Pancreas (tissue), 10 donors: ENCODE results near the gene ZBTB24. TPM values are rescaled to one million over a fixed set of nuclear protein-coding genes. Genes with fewer than 3 reads are reported as not detected.

ENCODE experiments used
- ATAC-seq, 4 donors: fragments of 200-7000 bp; cut with Tn5 transposase; one replicate each; pipeline versions ENCODE4 v1.8.0 to v1.9.1; 2020; ENCODE audit warnings: mild to moderate bottlenecking in 4 of 4, moderate library complexity in 4 of 4
- DNase-seq, 6 donors: peaks; one replicate each; pipeline ENCODE4 v3.0.0-alpha.2; 2020
- FAIRE-seq: peaks from 2 replicates; lab custom pipeline; 2012; peaks lifted over from hg19 to GRCh38; lab: Jason Lieb, UNC
- H3K27ac ChIP-seq, 4 donors: fragments of 200-600 bp; sonication (generic); 1 replicate in 3 of 4; 2 replicates in 1 of 4; pipeline versions ENCODE4 v1.5.0 to v1.8.0; 2020
- H3K27me3 ChIP-seq, 4 donors: fragments of 200-600 bp; one replicate each; pipeline ENCODE4 v1.8.0; 2021
- H3K36me3 ChIP-seq, 3 donors: fragments of 200-600 bp; sonication (generic) in 1 of 3; one replicate each; pipeline versions ENCODE4 v1.5.0 to v1.8.0; 2020 to 2021
- H3K4me1 ChIP-seq, 3 donors: fragments of 200-600 bp; one replicate each; pipeline ENCODE4 v1.8.0; 2021
- H3K4me3 ChIP-seq, 4 donors: fragments of 200-600 bp; sonication (generic) in 2 of 4; one replicate each; pipeline versions ENCODE4 v1.5.0 to v1.8.0; 2020 to 2021
- H3K9me3 ChIP-seq, 4 donors: fragments of 200-600 bp; one replicate each; pipeline ENCODE4 v1.8.0; 2021
- CTCF ChIP-seq, 4 donors: fragments of 200-600 bp; sonication (generic) in 3 of 4; IDR thresholded peaks; one replicate each; pipeline versions ENCODE4 v1.5.0 to v1.8.0; 2021; ENCODE audit warnings: antibody characterized with exemption in 4 of 4
- WGBS, 2 donors: extraction: QIAGEN DNeasy Blood & Tissue Kit; methylation state at CpG; one replicate each; pipeline ENCODE4 v1.1.7; 2013; 5-methylcytosine and 5-hydroxymethylcytosine counted together
- intact Hi-C, 3 donors: fragments of 100-400 bp; cut with DNase I; formaldehyde crosslinking; loops; one replicate each; pipeline versions ENCODE4 v1.11.1 to v1.14.2; 2022
- polyA plus RNA-seq, 2 donors: library from polyadenylated mRNA; stranded (reverse); fragments of 200-250 nt; gene quantifications; one replicate each; pipeline ENCODE4 v1.2.3, GENCODE V29; 2013
- total RNA-seq, 6 donors: library from RNA; stranded (reverse); fragmentation: NEBNext Ultra II Directional in 4 of 6; extraction: Animal tissue kit (Norgen Biotek cat#: 25700) in 4 of 6; gene quantifications; one replicate each; pipeline versions ENCODE4 v1.2.1 to v1.2.4, GENCODE V29; 2021 to 2023
- donor health status: healthy with polysubstance abuse.
- donor health status: DM: no; HTN: no; CAD: no; lungs with moderate emphysema.
- donor health status: DM: no; HTN: no; CAD: no.
- donor health status: control.
- donor health status: control.
- donor health status: Bipolar disorder and iron deficiency.
- donor health status: DM: yes; HTN: yes; CAD: no.
- donor health status: DM: no; HTN: no; CAD: no.
- donor health status: DM: no; HTN: no; CAD: no.
- donor health status: DM: yes; HTN: yes; CAD: no.

ZBTB24 gene
- total and polyA plus RNA-seq, 8 donors: 2.2 to 4.3 (median 2.8) TPM

DNA sequence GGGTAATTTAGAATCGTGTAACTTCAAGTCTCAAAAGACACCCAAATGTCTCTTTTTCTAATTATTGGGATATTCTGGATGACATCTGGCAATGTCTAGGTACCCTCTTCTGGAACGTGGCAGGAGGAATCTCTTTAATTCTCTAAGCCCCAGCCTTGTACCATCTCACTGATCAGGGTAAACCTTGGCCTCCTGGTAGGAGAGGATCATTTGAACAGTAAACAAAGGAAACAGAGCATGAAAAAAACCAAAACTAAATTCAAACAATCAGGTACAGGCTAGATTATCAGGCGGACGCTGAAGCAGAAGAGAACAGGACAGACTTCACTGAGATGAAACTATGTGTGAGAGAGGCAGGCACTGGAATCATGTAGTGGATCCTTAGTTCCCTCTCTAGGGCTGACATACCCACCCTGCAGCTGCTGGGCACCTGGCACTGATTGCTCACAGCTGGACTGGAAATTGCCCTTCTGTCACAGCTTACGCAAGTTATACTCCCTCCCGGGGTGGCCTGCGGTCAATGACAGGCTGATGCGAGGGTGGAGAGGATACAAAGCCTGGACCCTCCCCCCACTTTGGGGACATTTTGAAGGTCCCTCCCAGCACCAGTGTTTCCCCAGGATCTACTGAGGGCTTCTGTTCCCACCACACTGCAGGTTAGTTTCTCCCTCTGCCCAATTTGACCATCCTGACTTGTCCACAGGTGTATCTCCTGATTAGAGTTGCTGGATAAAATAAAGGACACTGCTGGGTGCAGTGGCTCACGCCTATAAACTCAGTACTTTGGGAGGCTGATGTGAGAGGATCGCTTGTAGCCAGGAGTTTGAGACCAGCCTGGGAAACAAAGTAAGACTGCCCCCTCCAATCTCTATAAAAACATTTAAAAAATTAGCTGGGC is 20.6 kb upstream of the ZBTB24 start:
- Histone ChIP-seq H3K27me3 (no peaks in the 10 kb centered on the region), H3K4me3 (no peak overlapping the region), H3K36me3 (no peaks in the 10 kb centered on the region), H3K27ac (no peak overlapping the region), H3K4me1 (no peaks in the 10 kb centered on the region), H3K9me3 (no peaks in the 10 kb centered on the region)
- DNase-seq: no peak
- peak in 2 of 4 donors; percentile 44 to 57 for ATAC-seq
- 79 to 80% methylated on average over 10 of the region's 10 CpGs for WGBS, 2 donors
- TF ChIP-seq CTCF (IDR thresholded peaks at IDR 0.05): no peak
- intact Hi-C loops: no loop called here
- FAIRE-seq: no peak

GRCh38 chr6:109498936-109499335 is 15.9 kb upstream of the ZBTB24 start:
- no peak overlapping the region for H3K4me3 ChIP-seq
- no peaks in the 10 kb centered on the region for H3K9me3 ChIP-seq
- no peak for ATAC-seq
- no peak for FAIRE-seq
- intact Hi-C loops: no loop called here
- WGBS, 2 donors: 63 to 74% methylated on average over 2 of the region's 2 CpGs
- no peak for TF ChIP-seq CTCF (IDR thresholded peaks at IDR 0.05)
- no peaks in the 10 kb centered on the region for H3K27me3 ChIP-seq
- no peaks in the 10 kb centered on the region for H3K36me3 ChIP-seq
- H3K4me1 ChIP-seq: no peaks in the 10 kb centered on the region
- no peak for DNase-seq
- H3K27ac ChIP-seq: no peak overlapping the region

DNA sequence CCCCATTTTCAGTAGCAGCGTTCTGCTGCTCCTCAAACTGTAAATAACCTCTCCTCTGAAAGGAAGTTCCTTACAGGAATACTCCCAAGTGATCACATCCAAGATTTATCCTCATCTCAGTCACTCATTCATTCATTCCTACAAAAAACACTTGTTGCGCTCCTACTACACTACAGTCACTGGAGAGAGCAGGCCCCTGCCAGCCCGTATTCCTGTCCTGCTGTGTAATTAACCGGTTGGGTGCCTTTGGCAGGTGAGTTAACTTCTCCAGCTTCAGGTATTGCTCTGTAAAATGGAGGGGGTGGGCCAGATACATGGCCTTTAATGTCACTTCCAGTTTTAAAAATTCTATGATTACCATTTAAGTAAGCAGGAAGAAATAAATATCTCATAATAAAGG is 15.0 kb upstream of the ZBTB24 start:
- no peaks in the 10 kb centered on the region for H3K9me3 ChIP-seq
- no peaks in the 10 kb centered on the region for H3K27me3 ChIP-seq
- no peak overlapping the region for H3K27ac ChIP-seq
- no peak overlapping the region for H3K4me3 ChIP-seq
- H3K36me3 ChIP-seq: no peaks in the 10 kb centered on the region
- no peaks in the 10 kb centered on the region for H3K4me1 ChIP-seq
- 89 to 95% methylated on average over 4 of the region's 4 CpGs for WGBS, 2 donors
- DNase-seq (no peak), ATAC-seq (no peak), FAIRE-seq (no peak)
- TF ChIP-seq CTCF (IDR thresholded peaks at IDR 0.05): no peak
- intact Hi-C loops: no loop called here

- no peak for FAIRE-seq
- H3K9me3 ChIP-seq: no peaks in the 10 kb centered on the region
- no peak for DNase-seq
- TF ChIP-seq CTCF (IDR thresholded peaks at IDR 0.05): no peak
- H3K4me3 ChIP-seq: no peak overlapping the region
- ATAC-seq: no peak
- WGBS, 2 donors: 79 to 85% methylated on average over 9 of the region's 9 CpGs
- H3K36me3 ChIP-seq: no peaks in the 10 kb centered on the region
- intact Hi-C loops: no loop called here
- H3K4me1 ChIP-seq: no peaks in the 10 kb centered on the region
- H3K27ac ChIP-seq: no peak overlapping the region
- no peaks in the 10 kb centered on the region for H3K27me3 ChIP-seq
These were observed 13.2 kb upstream of the ZBTB24 start for GRCh38 chr6:109496036-109496772.
